Colonic mucosa (tissue), 4 donors: ENCODE results near the gene ST6GALNAC1. TPM values are rescaled to one million over a fixed set of nuclear protein-coding genes. Genes with fewer than 3 reads are reported as not detected.
A peak's percentile ranks its signal among the peaks of the same experiment; 100 is the strongest.
"Not testable (repeated sequence)": the region's sequence is repeated elsewhere in the genome, so short reads cannot be mapped to it uniquely, and the experiment has no call there.

ENCODE experiments used
- DNase-seq: peaks from one replicate; pipeline ENCODE4 v3.0.0-alpha.2; 2020
- H3K27ac ChIP-seq: fragments of 200-600 bp; one replicate; pipeline ENCODE4 v1.8.0; 2021
- H3K27me3 ChIP-seq: fragments of 200-600 bp; one replicate; pipeline ENCODE4 v1.8.0; 2021
- H3K36me3 ChIP-seq: fragments of 200-600 bp; one replicate; pipeline ENCODE4 v1.8.0; 2021
- H3K4me1 ChIP-seq: fragments of 200-600 bp; one replicate; pipeline ENCODE4 v1.8.0; 2021; ENCODE audit warnings: mild to moderate bottlenecking
- H3K4me3 ChIP-seq: fragments of 200-600 bp; one replicate; pipeline ENCODE4 v1.8.0; 2021
- H3K9ac ChIP-seq, 2 donors: one replicate each; pipeline ENCODE4 v1.7.0; 2013; ENCODE audit warnings: control low read depth in 2 of 2, low read depth in 2 of 2, low read length in 2 of 2
- H3K9me3 ChIP-seq: fragments of 200-600 bp; one replicate; pipeline ENCODE4 v1.8.0; 2021
- intact Hi-C: fragments of 100-400 bp; cut with DNase I; formaldehyde crosslinking; loops from one replicate; pipeline ENCODE4 v1.14.1; 2022
- total RNA-seq, 2 donors: library from RNA; stranded (reverse); fragmentation: NEBNext Ultra II Directional in 1 of 2; extraction: Animal tissue kit (Norgen Biotek cat#: 25700) in 1 of 2; gene quantifications; one replicate each; pipeline ENCODE4 v1.2.1, GENCODE V29; 2021
- TF ChIP-seq, protein P1 (sequence below): fragments of 200-600 bp; IDR thresholded peaks from one replicate; pipeline ENCODE4 v1.8.0; 2022; ENCODE audit warnings: antibody characterized with exemption, mild to moderate bottlenecking
- donor health status: healthy.
- donor health status: DM: no; HTN: no; CAD: no.
- donor health status: DM: no; HTN: no; CAD: no.

Gene ST6GALNAC1
- total RNA-seq, 2 donors from 2014 or later = 311 to 465 TPM

DNA sequence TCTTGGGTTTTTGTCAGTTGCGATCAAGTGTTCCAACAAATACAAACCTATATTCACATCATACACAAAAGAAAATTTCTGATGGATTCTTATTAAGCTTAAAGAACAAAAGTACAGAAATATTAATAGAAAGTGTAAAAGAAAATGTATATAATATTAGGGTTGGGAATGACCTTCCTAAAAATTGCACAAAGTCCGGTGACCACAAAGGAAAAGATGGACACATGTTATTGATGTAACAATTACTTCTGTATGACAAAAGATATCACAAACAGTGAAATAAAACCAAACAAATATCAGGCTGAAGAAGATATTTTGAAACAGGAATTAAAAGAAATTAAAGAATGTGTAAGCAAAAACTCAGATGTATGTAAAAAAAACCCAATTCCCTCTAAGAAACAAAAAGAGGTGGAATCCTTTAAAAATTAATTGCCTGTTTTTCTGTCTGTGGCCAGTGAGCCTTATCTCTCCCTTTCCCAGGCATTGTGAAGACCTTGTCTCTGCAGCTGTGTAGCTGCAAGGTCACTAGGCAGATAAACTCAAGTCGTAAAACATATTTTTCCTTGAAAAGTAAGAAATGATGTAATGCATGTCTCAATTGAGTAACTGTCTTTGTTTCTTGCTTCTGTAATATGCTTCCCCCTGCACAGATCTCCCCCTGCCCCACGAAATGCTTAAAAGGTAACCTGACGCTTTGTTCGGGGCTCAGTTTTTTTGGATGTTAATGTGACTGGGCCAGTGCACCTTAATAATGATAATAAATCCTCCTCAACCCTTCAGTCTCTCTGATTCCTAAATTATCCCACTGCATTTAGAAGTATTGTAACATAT is 2.8 kb downstream of the ST6GALNAC1 start:
- TF ChIP-seq, protein P1, sequence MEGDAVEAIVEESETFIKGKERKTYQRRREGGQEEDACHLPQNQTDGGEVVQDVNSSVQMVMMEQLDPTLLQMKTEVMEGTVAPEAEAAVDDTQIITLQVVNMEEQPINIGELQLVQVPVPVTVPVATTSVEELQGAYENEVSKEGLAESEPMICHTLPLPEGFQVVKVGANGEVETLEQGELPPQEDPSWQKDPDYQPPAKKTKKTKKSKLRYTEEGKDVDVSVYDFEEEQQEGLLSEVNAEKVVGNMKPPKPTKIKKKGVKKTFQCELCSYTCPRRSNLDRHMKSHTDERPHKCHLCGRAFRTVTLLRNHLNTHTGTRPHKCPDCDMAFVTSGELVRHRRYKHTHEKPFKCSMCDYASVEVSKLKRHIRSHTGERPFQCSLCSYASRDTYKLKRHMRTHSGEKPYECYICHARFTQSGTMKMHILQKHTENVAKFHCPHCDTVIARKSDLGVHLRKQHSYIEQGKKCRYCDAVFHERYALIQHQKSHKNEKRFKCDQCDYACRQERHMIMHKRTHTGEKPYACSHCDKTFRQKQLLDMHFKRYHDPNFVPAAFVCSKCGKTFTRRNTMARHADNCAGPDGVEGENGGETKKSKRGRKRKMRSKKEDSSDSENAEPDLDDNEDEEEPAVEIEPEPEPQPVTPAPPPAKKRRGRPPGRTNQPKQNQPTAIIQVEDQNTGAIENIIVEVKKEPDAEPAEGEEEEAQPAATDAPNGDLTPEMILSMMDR = no peak
- H3K4me3 ChIP-seq = peak overlapping the region; percentile 43
- no peak for DNase-seq

DNA sequence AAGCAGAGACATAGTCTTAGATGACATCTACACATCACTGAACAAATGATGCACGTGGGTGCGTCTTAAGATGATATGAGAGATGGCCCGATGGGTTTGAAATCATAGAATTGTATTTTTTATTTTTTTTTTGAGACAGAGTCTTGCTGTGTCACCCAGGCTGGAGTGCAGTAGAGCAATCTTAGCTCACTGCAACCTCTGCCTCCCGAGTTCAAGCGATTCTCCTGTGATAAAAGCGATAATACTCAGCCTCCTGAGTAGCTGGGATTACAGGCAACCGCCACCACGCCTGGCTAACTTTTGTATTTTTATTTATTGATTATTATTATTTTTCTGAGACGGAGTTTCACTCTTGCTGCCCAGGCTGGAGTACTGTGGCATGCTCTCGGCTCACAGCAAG is 5.3 kb downstream of the ST6GALNAC1 start:
- Histone ChIP-seq H3K4me3 (peak overlapping the region; percentile 5), H3K36me3 (no peaks in the 10 kb centered on the region), H3K27ac (no peak overlapping the region), H3K27me3 (no peaks in the 10 kb centered on the region), H3K9ac (no peak overlapping the region), H3K4me1 (no peaks in the 10 kb centered on the region), H3K9me3 (no peaks in the 10 kb centered on the region)
- TF ChIP-seq, protein P1 = no peak
- no peak for DNase-seq
- intact Hi-C loops = no loop called here

More for the DNA sequence above, 2.8 kb downstream of the ST6GALNAC1 start:
- H3K36me3 ChIP-seq = no peaks in the 10 kb centered on the region
- no peaks in the 10 kb centered on the region for H3K9me3 ChIP-seq
- no peaks in the 10 kb centered on the region for H3K4me1 ChIP-seq
- H3K27me3 ChIP-seq = no peaks in the 10 kb centered on the region
- intact Hi-C loops = no loop called here
- peak overlapping the region; percentile 26 to 78 for H3K9ac ChIP-seq
- H3K27ac ChIP-seq = peak overlapping the region; percentile 37

GRCh38 chr17:76636486-76637206 is 6.9 kb downstream of the ST6GALNAC1 start:
- intact Hi-C loops, H3K27me3 ChIP-seq, H3K27ac ChIP-seq, H3K36me3 ChIP-seq, H3K4me3 ChIP-seq, DNase-seq, H3K9ac ChIP-seq, H3K4me1 ChIP-seq, H3K9me3 ChIP-seq: not testable (repeated sequence)

GRCh38 chr17:76635659-76636360 is 7.7 kb downstream of the ST6GALNAC1 start:
- Histone ChIP-seq H3K27ac (no peak overlapping the region), H3K9me3 (no peaks in the 10 kb centered on the region), H3K4me3 (no peak overlapping the region), H3K9ac (no peak overlapping the region), H3K27me3 (no peaks in the 10 kb centered on the region), H3K4me1 (no peaks in the 10 kb centered on the region), H3K36me3 (no peaks in the 10 kb centered on the region)
- DNase-seq = no peak
- intact Hi-C loops = no loop called here
- TF ChIP-seq, protein P1 = no peak

DNA sequence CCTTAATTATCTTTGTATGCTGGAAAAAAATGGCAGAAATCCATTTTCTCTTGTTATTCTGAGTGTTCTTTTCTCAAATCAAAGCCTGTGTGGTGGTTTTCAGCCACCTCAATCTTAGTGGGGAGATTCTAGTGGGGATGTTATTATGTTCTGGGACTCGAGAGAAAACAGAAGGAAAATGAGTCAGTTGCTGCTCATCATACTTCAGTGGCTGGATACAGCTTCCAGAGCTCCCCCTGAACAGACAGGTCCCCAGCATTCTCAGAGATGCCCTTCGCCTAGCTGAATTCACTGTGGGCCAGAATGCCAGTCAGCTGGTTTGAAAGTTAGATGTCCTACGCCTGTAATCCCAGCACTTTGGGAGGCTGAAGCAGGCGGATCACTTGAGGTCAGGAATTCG is 8.5 kb downstream of the ST6GALNAC1 start:
- no peak for DNase-seq
- H3K9ac ChIP-seq = no peak overlapping the region
- intact Hi-C loops = no loop called here
- H3K4me1 ChIP-seq = no peaks in the 10 kb centered on the region
- no peak overlapping the region for H3K4me3 ChIP-seq
- no peaks in the 10 kb centered on the region for H3K27me3 ChIP-seq
- H3K36me3 ChIP-seq = no peaks in the 10 kb centered on the region
- H3K27ac ChIP-seq = no peak overlapping the region
- no peaks in the 10 kb centered on the region for H3K9me3 ChIP-seq
- TF ChIP-seq, protein P1 = no peak
